ENCODE data around the gene BTRC.

GRCh38 chr10:101375076-101375475 is 21.1 kb downstream of the BTRC start:
- TF ChIP-seq, protein P1, sequence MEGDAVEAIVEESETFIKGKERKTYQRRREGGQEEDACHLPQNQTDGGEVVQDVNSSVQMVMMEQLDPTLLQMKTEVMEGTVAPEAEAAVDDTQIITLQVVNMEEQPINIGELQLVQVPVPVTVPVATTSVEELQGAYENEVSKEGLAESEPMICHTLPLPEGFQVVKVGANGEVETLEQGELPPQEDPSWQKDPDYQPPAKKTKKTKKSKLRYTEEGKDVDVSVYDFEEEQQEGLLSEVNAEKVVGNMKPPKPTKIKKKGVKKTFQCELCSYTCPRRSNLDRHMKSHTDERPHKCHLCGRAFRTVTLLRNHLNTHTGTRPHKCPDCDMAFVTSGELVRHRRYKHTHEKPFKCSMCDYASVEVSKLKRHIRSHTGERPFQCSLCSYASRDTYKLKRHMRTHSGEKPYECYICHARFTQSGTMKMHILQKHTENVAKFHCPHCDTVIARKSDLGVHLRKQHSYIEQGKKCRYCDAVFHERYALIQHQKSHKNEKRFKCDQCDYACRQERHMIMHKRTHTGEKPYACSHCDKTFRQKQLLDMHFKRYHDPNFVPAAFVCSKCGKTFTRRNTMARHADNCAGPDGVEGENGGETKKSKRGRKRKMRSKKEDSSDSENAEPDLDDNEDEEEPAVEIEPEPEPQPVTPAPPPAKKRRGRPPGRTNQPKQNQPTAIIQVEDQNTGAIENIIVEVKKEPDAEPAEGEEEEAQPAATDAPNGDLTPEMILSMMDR (IDR thresholded peaks at IDR 0.05): no peak
- no peak for TF ChIP-seq POLR2AphosphoS5 (IDR thresholded peaks at IDR 0.05)

Measured in stomach (tissue), 4 donors.